PC-3 (cell line): ENCODE measurements around the gene RNH1. TPM values are rescaled to one million over a fixed set of nuclear protein-coding genes. Genes with fewer than 3 reads are reported as not detected.

Experiments
- ATAC-seq: fragments of 200-7000 bp; cut with Tn5 transposase; 2 replicates; pipeline ENCODE4 v1.9.1; 2020; ENCODE audit warnings: mild to moderate bottlenecking, moderate library complexity
- BruUV-seq: library from RNA; stranded (reverse); fragments of 400-500 nt; replicated peaks from 2 replicates; lab custom pipeline; 2021; lab: Mats Ljungman, UMichigan
- CTCF ChIA-PET: fragments of 300-600 bp; sonication (Branson Sonifier 250); formaldehyde crosslinking; loops from one replicate; lab custom pipeline; 2022; ENCODE audit warnings: antibody characterized with exemption; lab: Charles Lee
- POLR2A ChIA-PET: fragments of 300-600 bp; sonication (Branson Sonifier 250); formaldehyde crosslinking; loops from one replicate; lab custom pipeline; 2022; ENCODE audit warnings: antibody characterized with exemption; ENCODE audit not compliant: unreplicated experiment; lab: Charles Lee
- DNase-seq: peaks from one replicate; pipeline ENCODE4 v3.0.0-alpha.2; 2015
- H2AFZ ChIP-seq: fragments of 300-600 bp; sonication (generic); 2 replicates; pipeline ENCODE4 v1.6.0; 2016; ENCODE audit warnings: antibody characterized with exemption, low read length
- H3F3A ChIP-seq: fragments of 300-600 bp; sonication (generic); one replicate; pipeline ENCODE4 v1.6.0; 2017; ENCODE audit warnings: antibody characterized with exemption, low read length, control low read depth, mild to moderate bottlenecking; ENCODE audit not compliant: unreplicated experiment
- H3K27ac ChIP-seq: fragments of 300-600 bp; sonication (generic); 2 replicates; pipeline ENCODE4 v1.5.1; 2016; ENCODE audit warnings: mild to moderate bottlenecking, low read length
- H3K27me3 ChIP-seq: fragments of 300-600 bp; sonication (generic); 2 replicates; pipeline ENCODE4 v1.6.1; 2016; ENCODE audit warnings: low read length, mixed read lengths
- H3K36me3 ChIP-seq: fragments of 300-600 bp; sonication (generic); 2 replicates; pipeline ENCODE4 v1.6.1; 2016; ENCODE audit warnings: low read depth, mixed run types, low read length, mixed read lengths
- H3K4me1 ChIP-seq: fragments of 300-600 bp; sonication (generic); 2 replicates; pipeline ENCODE4 v1.5.1; 2016; ENCODE audit warnings: low read length; ENCODE audit not compliant: insufficient read depth
- H3K4me2 ChIP-seq: fragments of 300-600 bp; sonication (generic); 2 replicates; pipeline ENCODE4 v1.6.0; 2016; ENCODE audit warnings: low read length
- H3K4me3 ChIP-seq: fragments of 300-600 bp; sonication (generic); 2 replicates; pipeline ENCODE4 v1.5.1; 2016; ENCODE audit warnings: mild to moderate bottlenecking, low read length, mixed read lengths
- H3K79me2 ChIP-seq: fragments of 300-600 bp; sonication (generic); 2 replicates; pipeline ENCODE4 v1.6.1; 2017; ENCODE audit warnings: low read length, mixed read lengths
- H3K9ac ChIP-seq: fragments of 300-600 bp; sonication (generic); 2 replicates; pipeline ENCODE4 v1.6.0; 2016; ENCODE audit warnings: mild to moderate bottlenecking, low read length
- H3K9me2 ChIP-seq: fragments of 300-600 bp; sonication (generic); replicated peaks from 2 replicates; pipeline ENCODE4 v1.6.1; 2016; ENCODE audit warnings: mixed run types, low read length, mixed read lengths
- H3K9me3 ChIP-seq: fragments of 300-600 bp; sonication (generic); 2 replicates; pipeline ENCODE4 v1.6.1; 2016; ENCODE audit warnings: low read length, mixed read lengths
- H4K20me1 ChIP-seq: fragments of 300-600 bp; sonication (generic); 2 replicates; pipeline ENCODE4 v1.6.1; 2016; ENCODE audit warnings: low read length, mixed read lengths
- CTCF ChIP-seq: fragments of 300-600 bp; sonication (generic); conservative IDR thresholded peaks from 2 replicates; pipeline ENCODE4 v1.5.1; 2017; ENCODE audit warnings: antibody characterized with exemption, low read depth, mild to moderate bottlenecking, low read length
- EZH2 ChIP-seq: fragments of 300-600 bp; sonication (generic); IDR thresholded peaks from one replicate; pipeline ENCODE4 v1.6.1; 2017; ENCODE audit warnings: antibody characterized with exemption, mild to moderate bottlenecking, low read length; ENCODE audit not compliant: unreplicated experiment
- EZH2phosphoT487 ChIP-seq: fragments of 300-600 bp; sonication (generic); IDR thresholded peaks from 2 replicates; pipeline ENCODE4 v1.6.1; 2018; ENCODE audit warnings: mild to moderate bottlenecking, antibody characterized with exemption, low read length, borderline replicate concordance
- intact Hi-C: fragments of 100-400 bp; cut with micrococcal nuclease; formaldehyde crosslinking; loops from 2 replicates; pipeline ENCODE4 v1.9.0; 2023
- total RNA-seq: library from RNA; depleted of rRNA; stranded (reverse); fragments of >200 nt; gene quantifications from 2 replicates; pipeline ENCODE4 v1.2.3, GENCODE V29; 2014

Gene RNH1
- total RNA-seq, 1 experiment from 2014 or later, result 258 TPM

GRCh38 chr11:538431-539051, 31.5 kb upstream of the RNH1 start:
- Histone ChIP-seq H2AFZ (no peak overlapping the region), H3K4me1 (peaks cover 17% of the 10 kb centered on the region), H3K4me3 (no peak overlapping the region), H3K9me3 (no peaks in the 10 kb centered on the region), H3K4me2 (no peak overlapping the region), H3K9me2 (no peaks in the 10 kb centered on the region), H3K36me3 (no peaks in the 10 kb centered on the region), H3K27ac (no peak overlapping the region), H4K20me1 (peaks cover 4% of the 10 kb centered on the region; the same call in 1 of the 2 replicates), H3K9ac (no peak overlapping the region), H3K27me3 (no peaks in the 10 kb centered on the region), H3F3A (no peaks in the 10 kb centered on the region), H3K79me2 (peaks cover 14% of the 10 kb centered on the region)
- ChIA-PET CTCF (no interaction called here), POLR2A (no interaction called here)
- no peak for ATAC-seq
- intact Hi-C loops, result no loop called here
- TF ChIP-seq EZH2phosphoT487, result no peak
- TF ChIP-seq CTCF, result no peak
- no peak for TF ChIP-seq EZH2
- BruUV-seq, result no TSS peak
- DNase-seq, result no peak

- ATAC-seq (no peak), DNase-seq (no peak)
- H3K4me2 ChIP-seq, result peak overlapping the region; percentile 89
- H4K20me1 ChIP-seq, result peaks cover 4% of the 10 kb centered on the region; the same call in 1 of the 2 replicates
- TSS peak; percentile 33 for BruUV-seq
- H3K27me3 ChIP-seq, result no peaks in the 10 kb centered on the region
- no peaks in the 10 kb centered on the region for H3K9me3 ChIP-seq
- H3K36me3 ChIP-seq, result no peaks in the 10 kb centered on the region
- no peak for TF ChIP-seq EZH2
- TF ChIP-seq CTCF, result no peak
- H3K9ac ChIP-seq, result peak overlapping the region; percentile 32; the same call in 1 of the 2 replicates
- no peaks in the 10 kb centered on the region for H3F3A ChIP-seq
- peaks cover 16% of the 10 kb centered on the region for H3K79me2 ChIP-seq
- peak overlapping the region; percentile 62 for H3K4me3 ChIP-seq
- no peaks in the 10 kb centered on the region for H3K9me2 ChIP-seq
- peak overlapping the region; percentile 95 for H2AFZ ChIP-seq
- intact Hi-C loops, result loop anchor here (2.0 kb wide), 2 partner anchors 31 to 39 kb away; partner anchors contain the start of genes PHRF1 and RNH1
- ChIA-PET POLR2A (no interaction called here), CTCF (no interaction called here)
- H3K27ac ChIP-seq, result no peak overlapping the region
- peaks cover 17% of the 10 kb centered on the region for H3K4me1 ChIP-seq
Observed at GRCh38 chr11:537622-538430, 30.8 kb upstream of the RNH1 start.
